GM19452 (cell line): Measurements from ENCODE around the gene C16orf92.

ENCODE experiments used
- ATAC-seq: cut with Tn5 transposase; IDR thresholded peaks from one replicate; pipeline ENCODE4 v1.9.1; 2021; ENCODE audit not compliant: unreplicated experiment

C16orf92 gene, protein sequence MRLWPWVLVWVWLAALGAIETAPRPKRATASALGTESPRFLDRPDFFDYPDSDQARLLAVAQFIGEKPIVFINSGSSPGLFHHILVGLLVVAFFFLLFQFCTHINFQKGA

DNA sequence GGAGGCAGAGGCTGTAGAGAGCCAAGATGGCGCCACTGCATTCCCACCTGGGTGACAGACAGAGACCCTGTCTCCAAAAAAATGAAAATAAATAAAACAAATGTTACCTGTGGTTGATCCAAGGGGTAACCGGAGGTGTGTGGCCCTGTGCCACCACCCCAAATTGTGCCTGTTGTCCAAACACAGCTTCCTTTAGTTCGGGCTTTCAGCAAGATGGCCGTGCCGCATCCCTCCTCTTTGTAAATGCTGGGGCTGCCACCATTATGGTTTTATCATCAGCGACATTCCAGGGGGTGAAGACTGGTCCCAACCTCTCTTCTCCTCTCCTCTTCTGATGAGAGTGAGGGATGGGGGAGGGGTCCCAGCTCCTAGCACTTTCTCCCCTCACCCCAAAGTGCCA, at the start of gene C16orf92:
Gene C16orf92 (plus strand): TSS at position 312 of the 400 bp plus-strand sequence. CDS start 143 bp downstream, outside the sequence.
- no peak for ATAC-seq

- ATAC-seq, result peak; percentile 92
Observed at GRCh38 chr16:29973384-29974246, 49.4 kb upstream of the C16orf92 start, which contains the start of gene TAOK2. TAOK2 (plus strand) TSS chr16:29973868; CDS start chr16:29977773, 3,905 bp downstream.

GRCh38 chr16:29974291-29975133, 48.5 kb upstream of the C16orf92 start:
- no peak for ATAC-seq

GRCh38 chr16:29975134-29975538, 47.9 kb upstream of the C16orf92 start:
- ATAC-seq, result no peak

DNA sequence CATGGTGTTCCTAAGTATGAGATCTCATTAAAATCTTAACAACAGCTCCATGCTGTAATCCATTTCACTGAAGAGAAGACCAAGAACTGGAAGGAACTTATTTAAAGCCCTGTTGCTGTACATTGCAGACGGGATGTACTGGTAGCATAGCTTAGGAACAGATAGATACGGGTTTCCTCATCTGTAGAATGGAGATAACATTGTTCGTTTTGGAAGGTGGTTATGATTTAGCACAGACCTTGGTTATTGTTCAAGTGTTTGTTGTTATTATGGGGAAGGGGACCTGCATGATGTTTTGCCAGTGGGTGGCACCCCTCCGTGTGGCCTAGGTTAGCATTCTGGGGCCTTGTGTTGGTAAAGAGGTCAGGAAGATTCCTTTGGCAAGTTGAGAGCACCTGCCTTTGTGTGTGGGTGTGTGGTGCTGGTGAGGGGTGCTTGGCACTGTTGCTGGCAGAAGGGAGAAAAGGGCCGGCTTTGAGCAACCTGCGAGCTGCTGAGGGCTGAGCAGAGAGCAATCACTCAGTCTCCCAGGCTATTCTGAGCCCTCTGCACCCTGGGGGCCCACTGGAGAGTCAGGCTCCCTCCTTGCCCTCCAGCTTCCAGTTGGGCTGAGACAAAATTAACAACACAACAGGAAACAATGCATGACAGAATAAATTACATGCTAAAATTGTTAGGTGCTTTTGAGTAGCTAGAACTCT, 47.0 kb upstream of the C16orf92 start:
- no peak for ATAC-seq

GRCh38 chr16:29977063-29977825, 45.8 kb upstream of the C16orf92 start:
- no peak for ATAC-seq

- ATAC-seq, result no peak
Observed at GRCh38 chr16:29978081-29978480, 44.9 kb upstream of the C16orf92 start.

DNA sequence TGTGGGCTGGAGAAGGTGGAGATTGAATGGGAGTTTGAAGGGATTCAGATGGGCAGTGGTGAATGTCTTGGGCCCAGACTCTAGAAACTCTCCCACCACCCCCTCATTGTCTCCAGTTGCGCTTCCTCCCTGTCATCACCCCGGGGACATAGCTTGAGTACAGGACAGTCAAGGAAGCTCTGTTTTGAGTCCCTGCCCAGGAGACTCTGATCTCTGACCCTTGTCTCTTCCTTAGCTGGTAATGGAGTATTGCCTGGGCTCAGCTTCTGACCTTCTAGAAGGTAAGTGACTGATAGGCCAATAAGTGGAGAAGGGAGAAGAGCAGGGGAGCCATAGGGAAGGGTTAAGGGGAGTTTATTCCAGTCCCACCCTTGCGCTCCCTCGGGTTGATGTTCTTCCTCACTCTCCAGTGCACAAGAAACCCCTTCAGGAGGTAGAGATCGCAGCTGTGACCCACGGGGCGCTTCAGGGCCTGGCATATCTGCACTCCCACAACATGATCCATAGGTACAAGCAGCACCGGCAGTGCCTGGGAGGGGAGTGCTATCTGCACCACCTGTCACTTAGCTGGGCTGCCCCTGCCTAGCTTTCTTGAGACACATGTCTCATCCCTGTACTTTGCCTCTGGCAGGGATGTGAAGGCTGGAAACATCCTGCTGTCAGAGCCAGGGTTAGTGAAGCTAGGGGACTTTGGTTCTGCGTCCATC, 44.3 kb upstream of the C16orf92 start:
- no peak for ATAC-seq

DNA sequence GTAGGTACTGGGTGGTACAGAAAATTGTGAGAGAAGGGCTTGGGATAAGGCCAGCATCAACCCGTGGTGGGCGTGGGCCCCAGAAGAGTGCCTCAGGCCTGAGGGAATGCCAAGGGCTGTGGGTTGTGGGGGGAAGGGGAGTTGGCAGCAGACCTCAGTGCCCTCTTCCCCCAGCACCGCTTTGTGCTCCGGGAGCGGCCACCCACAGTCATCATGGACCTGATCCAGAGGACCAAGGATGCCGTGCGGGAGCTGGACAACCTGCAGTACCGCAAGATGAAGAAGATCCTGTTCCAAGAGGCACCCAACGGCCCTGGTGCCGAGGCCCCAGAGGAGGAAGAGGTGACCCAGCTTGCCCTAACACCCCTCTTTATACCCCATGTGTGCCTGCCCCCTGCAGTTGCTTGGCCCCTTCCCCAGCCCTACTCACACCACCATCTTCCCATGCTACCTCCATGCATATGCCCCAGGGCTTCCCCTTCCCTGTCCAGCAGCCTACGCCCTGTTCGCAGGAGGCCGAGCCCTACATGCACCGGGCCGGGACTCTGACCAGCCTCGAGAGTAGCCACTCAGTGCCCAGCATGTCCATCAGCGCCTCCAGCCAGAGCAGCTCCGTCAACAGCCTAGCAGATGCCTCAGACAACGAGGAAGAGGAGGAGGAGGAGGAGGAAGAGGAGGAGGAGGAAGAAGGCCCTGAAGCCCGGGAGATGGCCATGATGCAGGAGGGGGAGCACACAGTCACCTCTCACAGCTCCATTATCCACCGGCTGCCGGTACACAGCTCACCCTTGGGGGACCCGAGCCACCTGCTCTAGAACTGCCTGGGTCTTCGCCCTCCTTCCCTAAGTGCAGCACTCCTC, 40.2 kb upstream of the C16orf92 start:
- ATAC-seq, result no peak

DNA sequence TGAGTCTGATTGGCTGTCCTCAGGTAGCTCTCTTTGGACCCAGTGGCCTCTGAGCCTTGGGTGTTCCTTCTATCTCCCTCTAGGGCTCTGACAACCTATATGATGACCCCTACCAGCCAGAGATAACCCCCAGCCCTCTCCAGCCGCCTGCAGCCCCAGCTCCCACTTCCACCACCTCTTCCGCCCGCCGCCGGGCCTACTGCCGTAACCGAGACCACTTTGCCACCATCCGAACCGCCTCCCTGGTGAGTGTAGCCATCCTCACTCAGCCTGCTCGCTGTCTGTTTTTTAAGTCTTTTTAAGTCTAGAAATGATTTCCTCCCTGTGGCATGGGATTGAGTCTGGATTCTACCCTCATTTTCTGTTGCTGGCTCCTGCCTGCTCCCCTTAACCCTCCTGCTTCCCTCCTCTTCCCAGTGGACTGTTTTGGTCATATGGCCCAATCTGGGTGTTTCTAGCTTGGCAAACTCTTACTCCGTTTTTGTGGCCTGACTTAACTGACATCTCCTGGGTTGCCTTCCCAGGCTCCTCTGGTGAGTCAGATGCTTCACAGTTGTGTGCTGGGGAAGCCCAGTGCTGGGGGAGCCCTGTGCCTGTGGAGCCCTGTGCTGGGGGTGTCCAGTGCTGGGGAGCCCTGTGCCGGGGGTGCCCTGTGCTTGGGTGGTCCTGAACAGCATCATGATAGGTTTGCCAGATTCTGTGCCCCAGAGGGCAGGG, 39.4 kb upstream of the C16orf92 start:
- ATAC-seq, result no peak

- no peak for ATAC-seq
Observed at GRCh38 chr16:29984137-29984763, 38.7 kb upstream of the C16orf92 start.

DNA sequence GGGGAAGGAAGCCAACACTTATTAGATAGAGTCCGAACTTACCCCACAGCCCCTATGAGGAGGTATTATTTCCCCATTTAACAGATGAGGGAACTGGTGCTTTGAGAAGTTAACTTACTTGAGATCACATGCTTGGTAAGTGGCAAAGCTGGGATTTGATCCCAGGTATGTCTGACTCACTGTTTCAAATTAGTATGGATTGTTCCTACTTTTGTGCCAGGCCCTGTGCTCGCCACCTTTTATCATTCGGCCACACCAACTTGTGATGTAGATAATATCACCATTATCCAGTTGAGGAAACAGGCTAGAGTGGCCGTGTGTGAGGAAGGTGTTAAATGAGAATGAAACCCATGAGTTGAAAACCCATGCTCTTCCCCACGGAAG, 38.2 kb upstream of the C16orf92 start:
- no peak for ATAC-seq

DNA sequence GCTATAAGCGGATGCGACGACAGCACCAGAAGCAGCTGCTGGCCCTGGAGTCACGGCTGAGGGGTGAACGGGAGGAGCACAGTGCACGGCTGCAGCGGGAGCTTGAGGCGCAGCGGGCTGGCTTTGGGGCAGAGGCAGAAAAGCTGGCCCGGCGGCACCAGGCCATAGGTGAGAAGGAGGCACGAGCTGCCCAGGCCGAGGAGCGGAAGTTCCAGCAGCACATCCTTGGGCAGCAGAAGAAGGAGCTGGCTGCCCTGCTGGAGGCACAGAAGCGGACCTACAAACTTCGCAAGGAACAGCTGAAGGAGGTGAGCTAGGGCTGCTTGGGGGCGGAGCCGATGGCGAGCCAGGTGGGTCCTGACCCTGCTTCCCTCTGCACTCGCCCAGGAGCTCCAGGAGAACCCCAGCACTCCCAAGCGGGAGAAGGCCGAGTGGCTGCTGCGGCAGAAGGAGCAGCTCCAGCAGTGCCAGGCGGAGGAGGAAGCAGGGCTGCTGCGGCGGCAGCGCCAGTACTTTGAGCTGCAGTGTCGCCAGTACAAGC, 37.7 kb upstream of the C16orf92 start:
- ATAC-seq, result no peak

- no peak for ATAC-seq
Observed at GRCh38 chr16:29986231-29986630, 36.8 kb upstream of the C16orf92 start.

GRCh38 chr16:29986931-29987330, 36.1 kb upstream of the C16orf92 start:
- no peak for ATAC-seq

DNA sequence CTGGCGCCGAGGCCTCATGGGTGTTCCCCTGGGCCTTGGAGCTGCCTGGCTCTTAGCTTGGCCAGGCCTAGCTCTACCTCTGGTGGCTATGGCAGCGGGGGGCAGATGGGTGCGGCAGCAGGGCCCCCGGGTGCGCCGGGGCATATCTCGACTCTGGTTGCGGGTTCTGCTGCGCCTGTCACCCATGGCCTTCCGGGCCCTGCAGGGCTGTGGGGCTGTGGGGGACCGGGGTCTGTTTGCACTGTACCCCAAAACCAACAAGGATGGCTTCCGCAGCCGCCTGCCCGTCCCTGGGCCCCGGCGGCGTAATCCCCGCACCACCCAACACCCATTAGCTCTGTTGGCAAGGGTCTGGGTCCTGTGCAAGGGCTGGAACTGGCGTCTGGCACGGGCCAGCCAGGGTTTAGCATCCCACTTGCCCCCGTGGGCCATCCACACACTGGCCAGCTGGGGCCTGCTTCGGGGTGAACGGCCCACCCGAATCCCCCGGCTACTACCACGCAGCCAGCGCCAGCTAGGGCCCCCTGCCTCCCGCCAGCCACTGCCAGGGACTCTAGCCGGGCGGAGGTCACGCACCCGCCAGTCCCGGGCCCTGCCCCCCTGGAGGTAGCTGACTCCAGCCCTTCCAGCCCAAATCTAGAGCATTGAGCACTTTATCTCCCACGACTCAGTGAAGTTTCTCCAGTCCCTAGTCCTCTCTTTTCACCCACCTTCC, 35.5 kb upstream of the C16orf92 start:
- ATAC-seq, result no peak
